Parathyroid adenoma (tissue), 2 donors: Measurements from ENCODE around the gene CABP7.

Experiments
- H2AFZ ChIP-seq: fragments of 300-600 bp; sonication (generic); one replicate; pipeline ENCODE4 v1.7.0; 2017; ENCODE audit warnings: antibody characterized with exemption, mild to moderate bottlenecking
- H3K27ac ChIP-seq: fragments of 300-600 bp; sonication (generic); one replicate; pipeline ENCODE4 v1.7.0; 2017
- H3K27me3 ChIP-seq: fragments of 300-600 bp; sonication (generic); one replicate; pipeline ENCODE4 v1.7.0; 2017; ENCODE audit warnings: low read length; ENCODE audit not compliant: control insufficient read depth, insufficient read depth
- H3K36me3 ChIP-seq: fragments of 300-600 bp; sonication (generic); one replicate; pipeline ENCODE4 v1.7.0; 2017; ENCODE audit warnings: low read length; ENCODE audit not compliant: control insufficient read depth, insufficient read depth
- H3K4me1 ChIP-seq: fragments of 300-600 bp; sonication (generic); one replicate; pipeline ENCODE4 v1.7.0; 2017; ENCODE audit warnings: control low read depth
- H3K4me2 ChIP-seq: fragments of 300-600 bp; sonication (generic); one replicate; pipeline ENCODE4 v1.7.0; 2017; ENCODE audit warnings: low read length
- H3K4me3 ChIP-seq: fragments of 300-600 bp; sonication (generic); one replicate; pipeline ENCODE4 v1.7.0; 2017; ENCODE audit warnings: low read depth, low read length
- H3K79me2 ChIP-seq: fragments of 300-600 bp; sonication (generic); one replicate; pipeline ENCODE4 v1.7.0; 2017; ENCODE audit warnings: control low read depth
- H3K9ac ChIP-seq: fragments of 300-600 bp; sonication (generic); one replicate; pipeline ENCODE4 v1.7.0; 2017; ENCODE audit warnings: mild to moderate bottlenecking
- H3K9me3 ChIP-seq: fragments of 300-600 bp; sonication (generic); one replicate; pipeline ENCODE4 v1.7.0; 2017; ENCODE audit warnings: low read length; ENCODE audit not compliant: control insufficient read depth
- CTCF ChIP-seq: fragments of 300-600 bp; sonication (generic); IDR thresholded peaks from one replicate; pipeline ENCODE4 v1.7.0; 2017; ENCODE audit warnings: antibody characterized with exemption, mild to moderate bottlenecking
- donor health status: primary hyperparathyroidism.

The CABP7 gene

GRCh38 chr22:29679316-29679715, 40.5 kb upstream of the CABP7 start:
- no peak overlapping the region for H3K4me2 ChIP-seq
- no peak overlapping the region for H3K27ac ChIP-seq
- no peak for TF ChIP-seq CTCF
- H3K36me3 ChIP-seq: no peaks in the 10 kb centered on the region
- H3K79me2 ChIP-seq: no peaks in the 10 kb centered on the region
- no peaks in the 10 kb centered on the region for H3K4me1 ChIP-seq
- no peak overlapping the region for H3K4me3 ChIP-seq
- H3K9me3 ChIP-seq: no peaks in the 10 kb centered on the region
- H3K27me3 ChIP-seq: no peaks in the 10 kb centered on the region
- H2AFZ ChIP-seq: no peak overlapping the region
- no peak overlapping the region for H3K9ac ChIP-seq

- Histone ChIP-seq H3K36me3 (no peaks in the 10 kb centered on the region), H3K27me3 (no peaks in the 10 kb centered on the region), H3K9me3 (no peaks in the 10 kb centered on the region), H3K9ac (no peak overlapping the region), H3K4me2 (no peak overlapping the region), H3K4me1 (peaks cover 3% of the 10 kb centered on the region), H3K4me3 (no peak overlapping the region), H3K27ac (no peak overlapping the region), H2AFZ (no peak overlapping the region), H3K79me2 (no peaks in the 10 kb centered on the region)
- no peak for TF ChIP-seq CTCF
Observed at GRCh38 chr22:29683536-29683935, 36.3 kb upstream of the CABP7 start.

GRCh38 chr22:29684244-29684643, 35.6 kb upstream of the CABP7 start:
- Histone ChIP-seq H3K27me3 (no peaks in the 10 kb centered on the region), H3K4me3 (no peak overlapping the region), H3K9ac (no peak overlapping the region), H2AFZ (no peak overlapping the region), H3K79me2 (no peaks in the 10 kb centered on the region), H3K4me2 (no peak overlapping the region), H3K27ac (no peak overlapping the region), H3K36me3 (no peaks in the 10 kb centered on the region), H3K4me1 (peaks cover 5% of the 10 kb centered on the region), H3K9me3 (no peaks in the 10 kb centered on the region)
- no peak for TF ChIP-seq CTCF

- no peak for TF ChIP-seq CTCF
- Histone ChIP-seq H3K4me1 (peaks cover 22% of the 10 kb centered on the region), H3K9ac (no peak overlapping the region), H3K4me2 (no peak overlapping the region), H3K27ac (peak overlapping the region; percentile 11), H2AFZ (no peak overlapping the region), H3K9me3 (no peaks in the 10 kb centered on the region), H3K79me2 (no peaks in the 10 kb centered on the region), H3K4me3 (no peak overlapping the region), H3K36me3 (no peaks in the 10 kb centered on the region), H3K27me3 (no peaks in the 10 kb centered on the region)
Observed at GRCh38 chr22:29689206-29689879, 30.5 kb upstream of the CABP7 start.

- no peak overlapping the region for H3K4me2 ChIP-seq
- no peaks in the 10 kb centered on the region for H3K27me3 ChIP-seq
- H3K36me3 ChIP-seq: no peaks in the 10 kb centered on the region
- H3K4me3 ChIP-seq: no peak overlapping the region
- H3K27ac ChIP-seq: peak overlapping the region; percentile 71
- no peaks in the 10 kb centered on the region for H3K79me2 ChIP-seq
- no peak overlapping the region for H2AFZ ChIP-seq
- H3K9ac ChIP-seq: no peak overlapping the region
- peak; percentile 56 for TF ChIP-seq CTCF
- no peaks in the 10 kb centered on the region for H3K9me3 ChIP-seq
- peaks cover 19% of the 10 kb centered on the region for H3K4me1 ChIP-seq
Observed at GRCh38 chr22:29689880-29690213, 30.0 kb upstream of the CABP7 start.
